Daoy (cell line): ENCODE data around the gene SMG1. TPM values are rescaled to one million over a fixed set of nuclear protein-coding genes. Genes with fewer than 3 reads are reported as not detected.

Experiments
- DNase-seq: peaks from one replicate; pipeline ENCODE4 v3.0.0-alpha.2; 2015; ENCODE audit warnings: low read depth
- total RNA-seq: library from RNA; depleted of rRNA; stranded (reverse); fragments of >200 nt; shearing (Covaris generic); gene quantifications from 2 replicates; pipeline ENCODE4 v1.2.3, GENCODE V29; 2014

SMG1 gene
- total RNA-seq, 1 experiment from 2014 or later, result 22.0 TPM

GRCh38 chr16:18852647-18853046 lies 73.6 kb downstream of the SMG1 start:
- no peak for DNase-seq

GRCh38 chr16:18846416-18846815 lies 79.8 kb downstream of the SMG1 start:
- DNase-seq, result no peak

GRCh38 chr16:18842565-18842964 lies 83.6 kb downstream of the SMG1 start:
- no peak for DNase-seq

- no peak for DNase-seq
These were observed 84.2 kb downstream of the SMG1 start for GRCh38 chr16:18841833-18842525.

- DNase-seq, result no peak
These were observed 86.7 kb downstream of the SMG1 start for GRCh38 chr16:18839555-18839954.

- DNase-seq, result no peak
These were observed 89.5 kb downstream of the SMG1 start for GRCh38 chr16:18836702-18837101.

GRCh38 chr16:18834864-18835263 lies 91.3 kb downstream of the SMG1 start:
- no peak for DNase-seq

- no peak for DNase-seq
These were observed 92.3 kb downstream of the SMG1 start for GRCh38 chr16:18833707-18834505.

GRCh38 chr16:18832613-18833012 lies 93.6 kb downstream of the SMG1 start:
- DNase-seq, result no peak

GRCh38 chr16:18832006-18832405 lies 94.2 kb downstream of the SMG1 start:
- no peak for DNase-seq

- DNase-seq, result no peak
These were observed 97.0 kb downstream of the SMG1 start for GRCh38 chr16:18829251-18829650.

- no peak for DNase-seq
These were observed 98.3 kb downstream of the SMG1 start for GRCh38 chr16:18827890-18828289.

- no peak for DNase-seq
These were observed 109.9 kb downstream of the SMG1 start for GRCh38 chr16:18816286-18816685.

- no peak for DNase-seq
These were observed 114.3 kb downstream of the SMG1 start for GRCh38 chr16:18811925-18812324.

GRCh38 chr16:18809165-18809564 lies 117.0 kb downstream of the SMG1 start:
- DNase-seq, result no peak

- DNase-seq, result no peak
These were observed 120.9 kb downstream of the SMG1 start for GRCh38 chr16:18805257-18805773.

- no peak for DNase-seq
These were observed 121.7 kb downstream of the SMG1 start for GRCh38 chr16:18804540-18804939.

- DNase-seq, result no peak
These were observed 122.4 kb downstream of the SMG1 start for GRCh38 chr16:18803569-18804462.

- DNase-seq, result no peak
These were observed 123.4 kb downstream of the SMG1 start for GRCh38 chr16:18802767-18803343.

- peak; percentile 99 for DNase-seq
These were observed 124.8 kb downstream of the SMG1 start, which contains the start of gene ARL6IP1 for GRCh38 chr16:18801145-18801972. ARL6IP1 (minus strand) TSS chr16:18801549; CDS start chr16:18801466, 83 bp downstream.

GRCh38 chr16:18800775-18801144 lies 125.4 kb downstream of the SMG1 start:
- DNase-seq, result no peak
